MM.1S (cell line): ENCODE measurements around the gene COA3.

Source experiments
- DNase-seq: peaks from one replicate; pipeline ENCODE4 v3.0.0-alpha.2; 2015
- H2AFZ ChIP-seq: fragments of 300-600 bp; sonication (generic); 2 replicates; pipeline ENCODE4 v1.6.0; 2016; ENCODE audit warnings: antibody characterized with exemption, low read length
- H3F3A ChIP-seq: fragments of 300-600 bp; sonication (generic); 2 replicates; pipeline ENCODE4 v1.6.1; 2016; ENCODE audit warnings: mild to moderate bottlenecking, antibody characterized with exemption, low read length, moderate library complexity, mixed read lengths; ENCODE audit not compliant: insufficient read depth
- H3K27ac ChIP-seq: fragments of 300-600 bp; sonication (generic); 2 replicates; pipeline ENCODE4 v1.5.1; 2016; ENCODE audit warnings: mild to moderate bottlenecking, low read length
- H3K27me3 ChIP-seq: fragments of 300-600 bp; sonication (generic); replicated peaks from 2 replicates; pipeline ENCODE4 v1.6.0; 2016; ENCODE audit warnings: low read length; ENCODE audit not compliant: insufficient read depth
- H3K36me3 ChIP-seq: fragments of 300-600 bp; sonication (generic); replicated peaks from 2 replicates; pipeline ENCODE4 v1.6.1; 2016; ENCODE audit warnings: mild to moderate bottlenecking, low read length, mixed read lengths; ENCODE audit not compliant: insufficient read depth
- H3K4me1 ChIP-seq: fragments of 300-600 bp; sonication (generic); 2 replicates; pipeline ENCODE4 v1.6.1; 2016; ENCODE audit warnings: low read length, mixed read lengths
- H3K4me2 ChIP-seq: fragments of 300-600 bp; sonication (generic); 2 replicates; pipeline ENCODE4 v1.6.0; 2016; ENCODE audit warnings: low read depth, low read length
- H3K4me3 ChIP-seq: fragments of 300-600 bp; sonication (generic); 2 replicates; pipeline ENCODE4 v1.5.1; 2016; ENCODE audit warnings: low read length, mixed read lengths
- H3K79me2 ChIP-seq: fragments of 300-600 bp; sonication (generic); 2 replicates; pipeline ENCODE4 v1.6.1; 2016; ENCODE audit warnings: mixed run types, low read length, mixed read lengths
- H3K9ac ChIP-seq: fragments of 300-600 bp; sonication (generic); 2 replicates; pipeline ENCODE4 v1.6.1; 2016; ENCODE audit warnings: low read length, mixed read lengths
- H3K9me2 ChIP-seq: fragments of 300-600 bp; sonication (generic); replicated peaks from 2 replicates; pipeline ENCODE4 v1.6.1; 2016; ENCODE audit warnings: mild to moderate bottlenecking, low read length, mixed read lengths; ENCODE audit not compliant: insufficient read depth
- H3K9me3 ChIP-seq: fragments of 300-600 bp; sonication (generic); replicated peaks from 2 replicates; pipeline ENCODE4 v1.6.1; 2016; ENCODE audit warnings: mild to moderate bottlenecking, low read length, mixed read lengths; ENCODE audit not compliant: insufficient read depth
- H4K20me1 ChIP-seq: fragments of 300-600 bp; sonication (generic); 2 replicates; pipeline ENCODE4 v1.6.1; 2016; ENCODE audit warnings: mild to moderate bottlenecking, low read length, moderate library complexity, mixed read lengths; ENCODE audit not compliant: insufficient read depth
- EZH2 ChIP-seq: fragments of 300-600 bp; sonication (generic); optimal IDR thresholded peaks from 2 replicates; pipeline ENCODE3; 2017; ENCODE audit warnings: low read depth, mild to moderate bottlenecking, antibody characterized with exemption, low read length, mixed read lengths
- EZH2phosphoT487 ChIP-seq: fragments of 300-600 bp; sonication (generic); IDR thresholded peaks from 2 replicates; pipeline ENCODE4 v1.6.1; 2018; ENCODE audit warnings: antibody characterized with exemption, low read length
- TF ChIP-seq, protein P1 (sequence below): fragments of 300-600 bp; sonication (generic); IDR thresholded peaks from 2 replicates; pipeline ENCODE4 v1.5.1; 2016; ENCODE audit warnings: antibody characterized with exemption, low read length, mixed read lengths

The COA3 gene

DNA sequence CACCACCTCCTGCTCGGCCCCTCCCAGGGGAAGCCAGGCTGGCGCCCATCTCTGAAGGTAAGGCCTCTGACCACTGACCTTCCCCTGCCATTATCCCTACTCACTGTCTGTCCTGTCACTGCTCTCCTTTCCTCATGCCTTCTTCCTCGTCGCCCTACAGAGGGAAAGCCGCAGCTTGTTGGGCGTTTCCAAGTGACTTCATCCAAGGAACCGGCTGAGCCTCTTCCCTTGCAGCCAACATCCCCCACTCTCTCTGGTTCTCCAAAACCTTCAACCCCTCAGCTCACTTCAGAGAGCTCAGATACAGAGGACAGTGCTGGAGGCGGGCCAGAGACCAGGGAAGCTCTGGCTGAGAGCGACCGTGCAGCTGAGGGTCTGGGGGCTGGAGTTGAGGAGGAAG is 3.0 kb downstream of the COA3 start:
- Histone ChIP-seq H2AFZ (no peak overlapping the region), H3K4me2 (no peak overlapping the region), H3K79me2 (peaks cover 17% of the 10 kb centered on the region), H3K9ac (no peak overlapping the region), H3K9me3 (no peaks in the 10 kb centered on the region), H4K20me1 (no peaks in the 10 kb centered on the region), H3K9me2 (no peaks in the 10 kb centered on the region), H3K4me1 (peaks cover 8% of the 10 kb centered on the region; the same call in 1 of the 2 replicates), H3F3A (no peaks in the 10 kb centered on the region), H3K27me3 (no peaks in the 10 kb centered on the region; the same call in 1 of the 2 replicates), H3K36me3 (no peaks in the 10 kb centered on the region), H3K4me3 (no peak overlapping the region), H3K27ac (no peak overlapping the region)
- TF ChIP-seq EZH2phosphoT487 (no peak), EZH2 (no peak)
- TF ChIP-seq, protein P1, sequence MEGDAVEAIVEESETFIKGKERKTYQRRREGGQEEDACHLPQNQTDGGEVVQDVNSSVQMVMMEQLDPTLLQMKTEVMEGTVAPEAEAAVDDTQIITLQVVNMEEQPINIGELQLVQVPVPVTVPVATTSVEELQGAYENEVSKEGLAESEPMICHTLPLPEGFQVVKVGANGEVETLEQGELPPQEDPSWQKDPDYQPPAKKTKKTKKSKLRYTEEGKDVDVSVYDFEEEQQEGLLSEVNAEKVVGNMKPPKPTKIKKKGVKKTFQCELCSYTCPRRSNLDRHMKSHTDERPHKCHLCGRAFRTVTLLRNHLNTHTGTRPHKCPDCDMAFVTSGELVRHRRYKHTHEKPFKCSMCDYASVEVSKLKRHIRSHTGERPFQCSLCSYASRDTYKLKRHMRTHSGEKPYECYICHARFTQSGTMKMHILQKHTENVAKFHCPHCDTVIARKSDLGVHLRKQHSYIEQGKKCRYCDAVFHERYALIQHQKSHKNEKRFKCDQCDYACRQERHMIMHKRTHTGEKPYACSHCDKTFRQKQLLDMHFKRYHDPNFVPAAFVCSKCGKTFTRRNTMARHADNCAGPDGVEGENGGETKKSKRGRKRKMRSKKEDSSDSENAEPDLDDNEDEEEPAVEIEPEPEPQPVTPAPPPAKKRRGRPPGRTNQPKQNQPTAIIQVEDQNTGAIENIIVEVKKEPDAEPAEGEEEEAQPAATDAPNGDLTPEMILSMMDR = no peak
- no peak for DNase-seq

GRCh38 chr17:42795061-42795460 is 3.4 kb downstream of the COA3 start:
- H3K79me2 ChIP-seq = peaks cover 17% of the 10 kb centered on the region
- H2AFZ ChIP-seq = no peak overlapping the region
- H3K27me3 ChIP-seq = no peaks in the 10 kb centered on the region; the same call in 1 of the 2 replicates
- H3K4me3 ChIP-seq = no peak overlapping the region
- H3K9me3 ChIP-seq = no peaks in the 10 kb centered on the region
- no peak overlapping the region for H3K4me2 ChIP-seq
- TF ChIP-seq, protein P1 = no peak
- TF ChIP-seq EZH2 (no peak), EZH2phosphoT487 (no peak)
- H3K27ac ChIP-seq = no peak overlapping the region
- H4K20me1 ChIP-seq = no peaks in the 10 kb centered on the region
- H3K9ac ChIP-seq = no peak overlapping the region
- no peaks in the 10 kb centered on the region for H3K9me2 ChIP-seq
- no peak for DNase-seq
- H3K36me3 ChIP-seq = no peaks in the 10 kb centered on the region
- no peaks in the 10 kb centered on the region for H3F3A ChIP-seq
- H3K4me1 ChIP-seq = peaks cover 8% of the 10 kb centered on the region; the same call in 1 of the 2 replicates

- Histone ChIP-seq H2AFZ (no peak overlapping the region), H3K4me2 (no peak overlapping the region)
Observed at GRCh38 chr17:42792545-42792944, 6.0 kb downstream of the COA3 start.

More at GRCh38 chr17:42792545-42792944, 6.0 kb downstream of the COA3 start:
- Histone ChIP-seq H3K9ac (no peak overlapping the region), H3K27ac (no peak overlapping the region), H3K79me2 (peaks cover 7% of the 10 kb centered on the region), H3F3A (no peaks in the 10 kb centered on the region), H3K4me1 (peaks cover 4% of the 10 kb centered on the region; the same call in 1 of the 2 replicates), H3K9me2 (no peaks in the 10 kb centered on the region), H4K20me1 (no peaks in the 10 kb centered on the region), H3K9me3 (no peaks in the 10 kb centered on the region), H3K4me3 (no peak overlapping the region), H3K27me3 (peaks cover 10% of the 10 kb centered on the region; the same call in 1 of the 2 replicates), H3K36me3 (no peaks in the 10 kb centered on the region)
- DNase-seq = no peak
- TF ChIP-seq, protein P1 = no peak
- no peak for TF ChIP-seq EZH2
- no peak for TF ChIP-seq EZH2phosphoT487
